HK-2 (cell line): ENCODE measurements around the gene ICA1.
"Not testable (repeated sequence)": the region's sequence is repeated elsewhere in the genome, so short reads cannot be mapped to it uniquely, and the experiment has no call there.

Experiments used
- DNase-seq: peaks from one replicate; pipeline ENCODE4 v3.0.0-alpha.2; 2018; ENCODE audit not compliant: unreplicated experiment

ICA1 gene

DNA sequence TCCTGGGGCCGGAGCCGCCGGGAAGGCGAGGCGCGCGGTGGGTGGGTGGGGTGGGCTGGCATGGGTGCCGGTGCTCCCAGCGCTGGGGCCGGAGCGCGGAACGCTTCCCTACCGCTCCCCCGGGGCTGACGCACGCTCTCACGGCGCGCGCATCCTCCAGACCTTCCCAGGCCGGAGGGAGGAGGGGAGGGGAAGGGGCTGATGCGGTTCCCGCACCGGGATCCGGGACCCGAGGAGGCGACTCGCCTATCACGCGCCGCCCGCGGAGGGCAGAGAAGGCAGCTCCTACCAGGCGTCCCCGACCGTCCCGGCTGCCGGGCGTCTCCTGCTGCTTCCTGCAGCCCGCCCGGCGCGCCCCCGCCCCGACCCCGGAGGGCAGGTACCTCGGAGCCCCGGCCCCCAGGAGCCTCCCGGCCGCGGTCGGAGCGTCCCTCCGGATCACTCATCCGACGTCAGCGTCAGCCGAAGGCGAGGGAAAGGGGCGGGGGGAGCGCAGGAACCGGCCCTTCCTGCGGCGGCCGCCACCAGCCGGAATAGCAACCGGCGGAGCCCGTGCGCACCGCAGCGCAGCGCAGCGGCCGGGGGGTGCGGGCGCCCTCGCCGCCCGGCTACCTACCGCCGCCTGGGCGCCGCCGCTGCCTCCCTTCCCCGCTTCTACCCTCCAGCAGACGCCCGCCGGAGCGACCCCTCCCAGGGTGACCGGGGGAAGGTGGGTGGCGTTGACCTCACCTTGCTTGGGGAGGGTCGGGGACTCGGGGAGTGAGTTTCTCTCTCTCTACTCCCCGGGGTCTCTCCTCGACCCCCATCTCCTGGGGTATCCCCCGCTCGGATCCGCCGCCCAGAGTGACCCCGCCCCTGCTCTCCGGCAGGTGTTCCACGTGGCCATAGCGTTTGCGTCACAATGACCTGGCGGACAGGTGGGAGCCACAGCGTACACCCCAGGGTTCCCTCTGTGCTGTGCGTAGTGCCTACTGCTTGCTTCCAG, at the start of gene ICA1:
Gene ICA1 (minus strand): TSS at position 457 of the 985 bp plus-strand sequence. CDS start 26,241 bp downstream, outside the sequence.
- DNase-seq = peak; percentile 76

DNA sequence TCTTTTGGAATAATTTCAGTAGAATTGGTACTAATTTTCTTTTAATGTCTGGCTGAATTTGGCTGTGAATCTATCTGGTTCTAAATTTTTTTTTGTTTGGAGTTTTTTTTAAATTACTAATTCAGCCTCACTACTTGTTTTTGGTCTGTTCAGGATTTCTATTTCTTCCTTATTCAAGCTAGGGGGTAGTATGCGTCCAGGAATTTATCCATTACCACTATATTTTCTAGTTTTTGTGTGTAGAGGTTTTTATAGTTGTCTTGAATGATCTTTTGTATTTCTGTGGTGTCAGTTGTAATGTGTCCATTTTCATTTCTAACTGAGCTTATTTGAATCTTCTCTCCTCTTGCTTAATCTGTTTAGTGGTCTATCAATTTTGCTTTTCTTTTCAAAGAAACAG, 48.9 kb upstream of the ICA1 start:
- DNase-seq = no peak

DNA sequence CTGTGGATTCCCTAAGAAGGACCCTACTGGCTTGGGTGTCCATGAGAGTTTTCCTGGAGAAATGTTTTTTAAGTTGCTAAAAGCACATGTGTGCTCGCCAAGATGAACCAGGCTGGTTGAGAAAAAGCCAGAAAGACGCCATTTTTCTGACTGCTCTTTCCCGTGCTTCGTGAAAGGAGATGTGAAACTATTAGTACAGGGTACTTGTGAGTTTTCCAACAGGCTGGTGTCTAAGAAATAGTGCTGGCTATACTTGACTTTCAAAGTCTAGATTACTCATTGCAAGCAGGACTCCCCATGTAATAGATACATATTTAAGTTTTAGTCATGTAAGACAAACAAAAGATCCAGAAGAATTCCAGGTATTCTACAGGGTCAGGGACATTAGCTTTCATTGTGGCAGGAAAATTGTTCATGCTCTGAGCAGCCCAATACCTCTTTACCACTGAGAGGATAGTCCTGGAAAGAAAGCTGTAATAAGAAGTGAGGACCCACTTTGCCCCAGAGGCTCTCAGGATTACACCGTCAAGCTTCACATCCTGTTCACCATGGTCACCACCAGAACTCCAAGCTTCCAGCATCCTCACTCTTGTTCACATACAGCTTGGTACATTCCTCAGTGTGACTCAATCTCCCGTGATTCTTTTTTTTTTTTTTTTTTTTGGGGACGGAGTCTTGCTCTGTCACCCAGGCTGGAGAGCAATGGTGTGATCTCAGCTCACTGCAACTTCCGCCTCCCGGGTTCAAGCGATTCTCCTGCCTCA, 43.8 kb upstream of the ICA1 start:
- DNase-seq = no peak

DNA sequence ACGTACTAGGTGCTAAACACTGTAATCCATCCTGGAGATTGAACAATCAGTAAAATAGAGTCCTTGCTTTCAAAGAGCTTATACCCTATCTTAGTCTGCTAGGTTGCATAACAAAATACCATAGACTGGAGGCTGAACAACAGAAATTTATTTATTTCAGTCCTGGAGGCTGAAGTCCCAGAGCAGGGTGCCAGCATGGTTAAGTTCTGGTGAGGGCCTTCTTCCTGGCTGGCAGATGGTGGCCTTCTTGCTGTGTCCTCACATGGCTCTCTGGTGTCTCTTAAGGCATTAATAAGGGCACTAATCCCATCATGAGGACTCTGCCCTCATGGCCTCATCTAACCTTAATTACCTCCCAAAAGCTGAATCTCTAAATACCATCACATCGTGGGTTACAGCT, 43.1 kb upstream of the ICA1 start:
- no peak for DNase-seq

DNA sequence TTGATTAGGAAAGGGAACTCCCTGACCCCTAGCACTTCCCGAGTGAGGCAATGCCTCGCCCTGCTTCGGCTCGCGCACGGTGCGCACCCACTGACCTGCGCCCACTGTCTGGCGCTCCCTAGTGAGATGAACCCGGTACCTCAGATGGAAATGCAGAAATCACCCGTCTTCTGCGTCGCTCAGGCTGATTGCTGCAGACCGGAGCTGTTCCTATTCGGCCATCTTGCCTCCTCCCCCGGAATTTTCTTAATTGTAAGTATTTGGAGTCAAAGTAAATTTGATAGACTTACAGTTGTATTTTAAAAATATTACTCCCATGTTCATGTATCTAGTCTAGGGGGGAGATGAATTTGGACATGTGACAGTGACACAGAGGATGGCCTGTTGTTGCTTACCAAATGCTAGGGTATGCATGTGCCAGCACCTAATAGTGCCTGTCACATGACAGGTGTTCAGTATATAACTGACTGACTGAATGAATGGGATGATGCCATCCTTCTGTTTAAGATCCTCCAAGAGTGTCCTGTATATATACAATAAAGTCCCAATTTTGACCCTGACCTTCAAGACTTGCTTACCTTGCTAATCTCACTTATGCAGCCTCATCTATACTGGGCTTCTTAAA, 42.0 kb upstream of the ICA1 start:
- DNase-seq = no peak

DNA sequence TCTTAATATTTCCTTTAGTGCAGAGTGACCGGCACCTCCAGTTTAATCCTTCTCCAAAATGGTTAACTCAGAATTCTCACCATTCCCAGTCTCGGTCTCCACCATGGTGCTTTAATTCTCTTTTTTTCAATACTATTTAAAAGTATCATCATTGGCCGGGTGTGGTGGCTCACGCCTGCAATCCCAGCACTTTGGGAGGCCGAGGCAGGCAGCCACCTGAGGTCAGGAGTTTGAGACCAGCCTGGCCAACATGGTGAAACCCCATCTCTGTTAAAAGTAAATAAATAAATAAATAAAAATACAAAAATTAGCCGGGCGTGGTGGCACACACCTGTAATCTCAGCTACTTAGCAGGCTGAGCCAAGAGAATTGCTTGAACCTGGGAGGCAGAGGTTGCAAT, 35.1 kb upstream of the ICA1 start:
- DNase-seq = not testable (repeated sequence)

DNA sequence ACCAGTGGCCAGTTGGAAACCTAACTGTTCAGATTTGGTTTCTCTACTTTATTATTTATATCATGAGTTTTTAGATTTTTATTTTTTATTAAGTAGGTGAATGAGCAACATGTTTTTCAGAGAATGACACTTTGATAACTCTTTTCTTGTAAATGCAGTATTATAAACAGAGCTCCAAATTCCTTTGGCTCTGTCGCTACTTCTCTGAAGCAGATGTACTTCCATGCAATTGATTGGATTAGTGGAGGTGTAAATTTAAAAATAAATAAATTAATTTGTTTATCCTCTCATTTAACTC, 34.3 kb upstream of the ICA1 start:
- no peak for DNase-seq

DNA sequence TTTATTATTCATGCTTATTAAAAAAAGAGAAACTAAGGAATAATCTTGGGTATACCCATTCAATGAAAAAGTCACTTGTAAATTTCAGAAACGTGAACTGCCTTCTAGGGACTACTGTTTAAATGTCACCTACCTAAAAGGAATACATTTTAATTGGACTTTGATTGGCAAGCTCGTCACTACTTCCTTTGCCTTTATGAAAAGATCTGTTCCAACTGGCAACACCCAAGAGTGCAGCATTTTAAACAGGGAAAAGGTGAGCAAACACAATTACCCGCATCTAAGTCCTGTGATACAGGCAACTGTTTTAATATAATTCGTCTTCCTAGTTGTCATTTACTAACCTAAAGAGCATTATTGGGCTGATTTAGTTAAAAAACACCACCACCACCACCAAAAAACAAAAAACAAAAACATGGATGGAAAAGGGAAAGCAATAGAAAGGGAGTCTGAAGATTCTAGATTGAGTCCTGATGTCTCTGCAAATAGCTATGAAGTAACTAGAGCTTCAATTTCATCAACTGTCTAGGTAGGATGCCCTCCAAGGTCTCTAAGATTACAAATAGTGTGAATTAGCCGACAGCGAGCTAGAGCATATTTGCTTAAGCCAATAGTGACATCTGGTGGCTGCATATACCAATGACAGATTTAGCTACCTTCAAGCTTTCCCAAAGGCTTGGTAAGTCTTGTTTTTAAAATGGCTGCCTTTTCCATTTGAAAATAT, 33.8 kb upstream of the ICA1 start:
- peak; percentile 14 for DNase-seq

DNA sequence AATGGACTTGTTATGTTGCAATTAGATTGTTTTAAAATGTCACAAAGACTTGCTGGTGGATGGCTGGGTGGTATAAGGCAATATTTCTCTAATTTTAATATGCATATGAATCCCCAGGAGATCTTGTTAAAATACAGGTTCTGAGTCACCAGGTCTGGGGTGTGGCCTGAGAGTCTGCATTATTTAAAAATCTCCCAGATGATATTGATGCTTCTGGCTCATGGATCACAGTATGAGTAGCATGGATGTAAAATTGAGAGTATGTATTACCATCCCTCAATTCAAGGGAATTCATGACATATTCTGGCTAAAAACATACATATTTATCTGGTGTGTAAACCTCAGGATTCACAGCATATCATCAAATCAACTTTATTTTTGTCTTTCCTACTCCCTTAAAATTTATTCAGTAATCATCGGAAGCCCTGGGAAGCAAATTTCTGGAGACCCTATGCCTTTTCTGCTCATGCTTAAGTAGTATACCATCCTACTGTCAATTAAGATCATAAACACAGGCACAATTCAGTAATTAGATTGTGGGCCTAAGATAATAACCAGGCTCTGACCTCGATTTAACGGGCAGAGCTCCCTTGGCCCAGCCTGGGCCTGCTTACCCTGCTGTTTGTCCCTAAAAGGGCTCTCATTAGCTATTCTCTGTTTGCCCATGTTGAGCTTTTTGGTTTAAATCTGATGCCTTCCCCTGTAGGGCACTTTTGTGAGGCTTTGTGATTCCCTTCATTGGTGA, 29.6 kb upstream of the ICA1 start:
- no peak for DNase-seq

DNA sequence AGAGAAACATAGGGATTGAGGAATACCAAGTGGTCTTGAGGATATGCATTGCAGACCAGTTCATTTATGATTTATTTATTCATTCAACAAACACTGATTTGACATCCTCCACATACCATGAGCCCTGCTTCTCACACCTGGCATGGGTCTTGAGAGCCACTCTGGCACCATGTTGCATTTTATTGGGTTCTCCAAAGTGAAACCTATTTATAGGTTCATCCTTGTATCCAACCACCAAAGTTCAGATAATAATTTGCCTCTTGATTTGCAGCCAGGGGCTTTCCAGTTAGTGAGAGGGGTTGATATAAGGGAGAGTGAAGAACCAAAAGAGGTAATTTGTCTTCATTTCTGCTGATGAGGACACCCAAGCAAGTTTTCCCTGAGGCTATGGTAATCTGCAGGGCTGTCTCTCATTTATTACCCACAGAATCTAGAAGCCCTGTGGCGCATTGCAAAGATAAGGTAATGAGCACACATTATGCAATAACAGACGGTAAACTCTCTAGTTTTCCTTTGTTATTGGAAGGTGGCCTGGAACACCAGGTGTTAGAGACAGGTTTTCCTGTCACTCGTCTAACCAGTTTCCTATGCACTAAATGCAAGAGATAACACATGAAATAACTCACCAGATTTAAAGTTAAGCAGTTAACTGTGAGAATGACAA, 28.8 kb upstream of the ICA1 start:
- DNase-seq = no peak

DNA sequence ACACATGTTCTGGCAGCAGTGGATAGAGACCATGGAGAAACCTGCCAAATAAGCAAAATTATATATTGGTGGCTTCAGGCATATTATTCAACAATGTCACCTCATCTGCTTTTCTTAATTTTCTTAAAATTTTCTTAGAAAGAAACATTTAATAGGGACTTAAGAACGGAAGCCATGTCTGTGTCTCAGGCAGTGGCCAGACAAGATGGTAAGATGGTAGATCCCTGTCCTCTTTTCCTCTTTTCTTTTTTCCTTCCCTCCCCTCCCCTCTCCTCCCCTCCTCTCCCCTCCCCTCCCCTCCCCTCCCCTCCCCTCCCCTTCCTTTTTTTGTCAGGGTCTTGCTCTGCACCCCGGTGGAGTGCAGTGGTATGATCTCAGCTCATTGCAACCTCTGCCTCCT, 24.2 kb upstream of the ICA1 start:
- no peak for DNase-seq

DNA sequence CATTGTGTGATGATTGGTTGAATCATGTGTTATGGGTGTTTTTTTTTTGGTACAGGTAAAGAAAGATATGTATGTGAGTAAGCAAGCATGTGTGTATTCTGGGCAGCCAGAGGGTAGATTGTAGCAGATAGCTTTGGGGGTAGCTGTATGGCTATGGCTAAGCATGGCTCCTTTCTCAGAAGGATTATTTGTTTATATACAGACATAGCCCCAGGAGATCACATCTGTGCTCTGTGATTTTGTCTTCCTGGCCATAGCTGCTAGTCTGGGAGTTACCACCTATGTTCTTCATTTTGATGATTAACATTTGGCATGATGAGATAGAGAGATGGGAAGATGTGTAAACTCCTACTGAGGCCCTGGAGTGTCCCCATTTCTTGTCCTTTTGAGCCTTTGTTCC, 23.2 kb upstream of the ICA1 start:
- no peak for DNase-seq

DNA sequence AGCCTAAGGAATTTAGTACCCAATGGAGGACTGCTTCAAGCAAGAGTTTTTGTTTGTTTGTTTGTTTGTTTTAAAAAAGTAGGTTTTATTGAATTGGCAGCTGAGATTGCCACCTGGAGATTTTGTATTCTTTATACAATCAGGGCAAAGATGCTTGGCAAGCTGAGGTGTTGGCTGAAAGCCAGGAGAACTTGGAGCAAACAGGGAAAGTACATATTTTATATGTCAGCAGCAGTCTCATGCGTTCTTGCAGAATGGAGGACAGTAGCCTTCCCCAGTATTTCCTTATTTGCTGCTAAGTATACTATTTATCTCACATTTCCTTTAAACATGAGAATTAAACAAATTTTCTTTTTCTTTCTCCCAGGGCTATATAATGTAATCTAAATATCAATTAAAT, 22.6 kb upstream of the ICA1 start:
- DNase-seq = no peak

DNA sequence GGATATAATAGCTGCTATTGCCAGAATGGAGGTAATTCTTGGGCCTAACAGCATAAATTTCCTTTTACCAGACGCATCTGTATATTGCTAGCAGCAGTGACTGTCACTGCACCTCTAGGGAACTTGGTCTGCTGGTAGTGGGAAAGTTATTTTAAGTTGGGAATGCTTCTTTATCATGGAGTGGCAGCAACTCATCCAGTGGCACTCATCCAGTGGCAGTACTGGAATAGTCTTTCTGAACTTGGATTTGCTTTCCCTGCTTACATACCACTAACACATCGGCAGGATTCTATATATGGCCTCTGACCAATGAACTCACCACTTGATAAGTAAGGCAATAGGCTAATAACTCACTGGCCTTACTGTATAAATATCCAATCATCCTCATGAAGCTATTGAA, 22.0 kb upstream of the ICA1 start:
- no peak for DNase-seq

DNA sequence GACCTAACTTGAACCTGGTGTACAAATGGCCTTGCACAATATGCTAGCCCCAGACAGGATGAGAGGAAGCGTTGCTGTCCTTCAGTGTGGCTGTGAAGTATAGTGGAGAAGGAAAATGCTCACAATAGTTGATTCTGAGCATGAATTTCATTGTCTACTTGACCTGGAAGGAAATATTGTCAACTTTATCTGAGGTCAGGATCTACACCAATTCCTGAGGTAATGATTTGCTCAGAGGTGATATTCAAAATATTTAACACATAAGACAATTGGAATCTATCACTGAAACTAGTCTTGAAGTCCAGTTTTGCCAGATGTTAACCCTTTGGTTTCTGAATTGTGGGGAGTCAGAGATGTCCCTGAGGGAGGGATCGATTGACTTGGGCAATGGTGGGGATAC, 20.9 kb upstream of the ICA1 start:
- DNase-seq = no peak

DNA sequence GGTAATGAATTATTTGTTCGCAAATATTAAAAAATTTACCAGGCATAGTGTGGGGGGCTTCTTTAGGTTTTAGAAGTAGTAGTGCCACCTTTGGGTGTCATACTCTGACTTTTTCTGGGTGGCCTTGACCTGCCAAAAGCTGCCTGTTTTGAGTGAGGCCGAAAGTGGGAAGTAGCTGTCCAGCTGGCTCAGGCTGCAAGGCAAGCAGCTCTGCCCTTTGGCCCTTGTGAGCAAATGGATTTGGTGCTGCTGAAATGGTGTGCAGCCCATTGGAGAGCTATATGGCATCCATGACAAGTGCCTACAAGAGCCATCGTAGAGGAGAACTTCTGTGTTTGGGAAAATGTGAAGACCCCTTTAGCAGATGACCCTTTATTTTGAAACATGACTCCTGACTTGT, 20.2 kb upstream of the ICA1 start:
- no peak for DNase-seq

DNA sequence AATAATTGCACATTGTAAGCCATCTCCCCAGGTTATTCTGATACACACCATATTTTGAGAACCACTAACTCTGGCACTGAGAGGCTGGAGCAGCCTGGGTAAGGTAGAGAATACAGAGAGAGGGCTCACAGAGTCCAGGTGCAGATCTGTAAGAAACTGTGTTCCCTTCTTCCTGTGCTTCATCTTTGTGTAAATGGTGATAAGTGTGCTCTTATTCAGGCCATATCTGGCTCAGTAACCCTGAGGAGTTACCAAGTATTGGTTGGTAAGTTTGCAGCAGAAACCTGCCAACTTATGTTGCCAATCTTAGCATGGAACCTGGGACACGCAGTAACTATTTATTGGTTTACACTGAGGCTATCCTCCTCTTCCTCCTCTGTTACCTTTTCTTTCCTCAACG, 16.2 kb upstream of the ICA1 start:
- DNase-seq = no peak

DNA sequence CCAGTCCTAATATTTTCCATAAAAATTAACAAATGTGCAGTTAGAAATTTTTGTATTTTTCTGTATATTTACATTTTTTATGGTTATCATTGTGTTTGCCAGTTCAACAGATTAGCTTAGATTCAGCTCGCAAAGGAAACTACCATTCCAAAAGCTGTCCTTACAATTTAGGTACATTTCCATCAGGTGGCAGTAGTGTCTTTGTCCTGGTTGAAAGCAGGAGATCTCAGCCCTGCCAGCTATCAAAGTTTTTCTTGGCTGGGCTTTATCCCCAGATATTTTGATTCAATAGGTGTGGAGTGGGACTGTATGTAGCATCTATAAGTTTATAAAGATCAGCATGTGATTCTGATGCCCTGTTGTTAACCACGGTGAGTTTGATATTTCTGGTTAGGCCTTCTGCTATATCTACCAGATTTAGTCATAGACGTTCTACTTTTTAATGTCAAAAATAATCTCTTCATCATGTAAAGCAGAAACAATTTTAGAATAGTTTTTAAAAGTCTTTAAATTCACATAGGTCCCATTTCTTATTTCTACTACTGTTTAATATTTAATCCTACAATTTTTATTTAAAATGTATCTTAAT, 15.5 kb upstream of the ICA1 start:
- no peak for DNase-seq

DNA sequence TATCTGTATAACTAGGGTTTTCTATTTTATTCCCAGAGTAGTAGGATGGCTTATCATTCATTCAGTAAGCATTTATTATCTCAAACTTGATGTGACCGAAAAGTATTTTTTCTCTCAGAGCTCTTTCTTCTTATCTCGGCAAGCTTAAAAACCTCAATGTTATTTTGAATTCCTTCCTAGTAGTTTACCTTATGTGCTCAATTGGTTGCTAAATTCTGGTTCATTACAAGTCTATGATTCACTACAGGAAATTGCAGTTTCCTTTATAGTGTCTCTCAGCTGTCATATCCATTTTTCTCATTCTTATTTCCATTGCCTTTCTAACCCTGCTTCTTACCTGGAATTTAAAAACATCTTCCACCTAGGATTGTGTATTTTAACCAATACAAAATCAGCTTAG, 12.6 kb upstream of the ICA1 start:
- no peak for DNase-seq

DNA sequence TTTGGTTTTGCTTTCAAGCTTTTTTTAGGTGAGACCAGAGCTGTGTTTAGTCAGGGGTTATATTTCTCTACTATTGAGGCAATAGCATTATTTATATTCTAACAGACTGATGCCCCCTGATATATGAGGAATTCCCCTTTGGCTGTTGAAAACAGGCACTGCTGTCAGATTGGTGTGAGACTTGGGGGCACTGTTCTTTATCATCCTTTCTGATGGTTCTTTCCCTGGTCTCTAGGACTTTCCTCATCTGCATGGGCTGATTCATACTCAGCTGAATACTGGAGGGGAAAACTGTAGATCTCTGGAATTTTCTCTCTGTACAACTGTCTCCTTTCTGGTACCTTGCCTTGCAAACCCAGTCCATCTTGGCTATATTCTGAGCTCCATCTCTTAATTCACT, 10.0 kb upstream of the ICA1 start:
- DNase-seq = no peak
